Testis (tissue), 3 donors: Measurements from ENCODE around the gene TP53I11. TPM values are rescaled to one million over a fixed set of nuclear protein-coding genes. Genes with fewer than 3 reads are reported as not detected.

Experiments used
- DNase-seq: peaks from one replicate; pipeline ENCODE4 v3.0.0-alpha.2; 2019
- H3K27ac ChIP-seq, 2 donors: fragments of 200-600 bp; sonication (generic); one replicate each; pipeline ENCODE4 v1.5.1; 2019
- H3K27me3 ChIP-seq: fragments of 200-600 bp; sonication (generic); one replicate; pipeline ENCODE4 v1.5.1; 2019
- H3K36me3 ChIP-seq: fragments of 200-600 bp; sonication (generic); one replicate; pipeline ENCODE4 v1.5.1; 2017; ENCODE audit warnings: low read depth; ENCODE audit errors: missing control alignments
- H3K4me1 ChIP-seq: fragments of 200-600 bp; sonication (generic); one replicate; pipeline ENCODE4 v1.5.1; 2019
- H3K4me3 ChIP-seq, 2 donors: fragments of 200-600 bp; sonication (generic); one replicate each; pipeline ENCODE4 v1.5.1; 2017 to 2019
- H3K9me3 ChIP-seq: fragments of 200-600 bp; sonication (generic); one replicate; pipeline ENCODE4 v1.5.1; 2017
- CTCF ChIP-seq, 3 experiments: fragments of 450-650 bp in 2 of 3; fragments of 200-600 bp in 1 of 3; sonication (generic) in 1 of 3; IDR thresholded peaks; one replicate each; pipeline ENCODE4 v1.5.1; 2016 to 2019; ENCODE audit warnings: antibody characterized with exemption in 3 of 3, mild to moderate bottlenecking in 2 of 3, moderate library complexity in 1 of 3
- POLR2A ChIP-seq: fragments of 450-650 bp; IDR thresholded peaks from one replicate; pipeline ENCODE4 v1.6.1; 2017; ENCODE audit warnings: antibody characterized with exemption, mild to moderate bottlenecking, moderate library complexity
- WGBS, 2 donors: methylation state at CpG; one replicate each; pipeline ENCODE4 v1.1.5; 2018; 5-methylcytosine and 5-hydroxymethylcytosine counted together
- intact Hi-C: fragments of 100-400 bp; cut with DNase I; formaldehyde crosslinking; loops from one replicate; pipeline ENCODE4 v1.15.1; 2023; ENCODE audit warnings: low total_unique reads
- polyA plus RNA-seq: library from polyadenylated mRNA; stranded (reverse); fragments of 350-450 nt; fragmentation: Illumina TruSeq; extraction: RNeasy Lipid Tissue Mini Kit (QIAGEN cat#74804); gene quantifications from one replicate; pipeline ENCODE4 v1.2.3, GENCODE V29; 2014; ENCODE audit warnings: low read depth, low replicate concordance; ENCODE audit not compliant: insufficient read depth
- total RNA-seq, 2 donors: library from RNA; depleted of rRNA; stranded (reverse); fragments of >200 nt; gene quantifications; one replicate each; pipeline ENCODE4 v1.2.3, GENCODE V29; 2016

The TP53I11 gene
- total and polyA plus RNA-seq, 3 donors from 2014 or later: 19.9 to 29.7 (median 28.7) TPM

GRCh38 chr11:44952082-44952481, 1.4 kb upstream of the TP53I11 start:
- Histone ChIP-seq H3K27ac (no peak overlapping the region), H3K9me3 (no peaks in the 10 kb centered on the region), H3K27me3 (no peaks in the 10 kb centered on the region), H3K36me3 (no peaks in the 10 kb centered on the region), H3K4me1 (peaks cover 10% of the 10 kb centered on the region), H3K4me3 (no peak overlapping the region)
- intact Hi-C loops: no loop called here
- WGBS, 2 donors: 53 to 77% methylated on average over 2 of the region's 2 CpGs
- TF ChIP-seq CTCF (IDR thresholded peaks at IDR 0.05) (no peak), POLR2A (no peak)
- no peak for DNase-seq

- no peaks in the 10 kb centered on the region for H3K27me3 ChIP-seq
- peak overlapping the region; percentile 44 to 61 for H3K27ac ChIP-seq
- 0 to 1% methylated on average over 15 to 60 of the region's 63 CpGs for WGBS, 2 donors
- H3K36me3 ChIP-seq: no peaks in the 10 kb centered on the region
- DNase-seq: peak; percentile 37
- TF ChIP-seq CTCF (IDR thresholded peaks at IDR 0.05) (no peak), POLR2A (no peak)
- H3K9me3 ChIP-seq: no peaks in the 10 kb centered on the region
- peak overlapping the region; percentile 64 to 68 for H3K4me3 ChIP-seq
- intact Hi-C loops: no loop called here
- H3K4me1 ChIP-seq: peaks cover 5% of the 10 kb centered on the region
Observed at GRCh38 chr11:44950031-44950624, 555 bp downstream of the TP53I11 start.

GRCh38 chr11:44949160-44950030, 1.3 kb downstream of the TP53I11 start:
- 26% methylated on average over 6 to 40 of the region's 57 CpGs for WGBS, 2 donors
- no peaks in the 10 kb centered on the region for H3K4me1 ChIP-seq
- no peaks in the 10 kb centered on the region for H3K36me3 ChIP-seq
- H3K4me3 ChIP-seq: peak overlapping the region; percentile 64 to 68
- H3K27ac ChIP-seq: peak overlapping the region; percentile 44 to 61
- DNase-seq: no peak
- no peaks in the 10 kb centered on the region for H3K27me3 ChIP-seq
- intact Hi-C loops: no loop called here
- no peaks in the 10 kb centered on the region for H3K9me3 ChIP-seq
- TF ChIP-seq POLR2A (no peak), CTCF (IDR thresholded peaks at IDR 0.05) (peak in 1 of 3 experiments; percentile 43)

- 94 to 99% methylated on average over 3 of the region's 3 CpGs for WGBS, 2 donors
- Histone ChIP-seq H3K27me3 (no peaks in the 10 kb centered on the region), H3K4me1 (no peaks in the 10 kb centered on the region), H3K4me3 (no peak overlapping the region), H3K9me3 (no peaks in the 10 kb centered on the region), H3K27ac (no peak overlapping the region), H3K36me3 (no peaks in the 10 kb centered on the region)
- TF ChIP-seq POLR2A: no peak
- TF ChIP-seq CTCF (IDR thresholded peaks at IDR 0.05): no peak
- no peak for DNase-seq
- intact Hi-C loops: no loop called here
Observed at GRCh38 chr11:44948155-44948554, 2.5 kb downstream of the TP53I11 start.
